Endodermal cell (in vitro differentiated cells): ENCODE measurements around the gene ME3. TPM values are rescaled to one million over a fixed set of nuclear protein-coding genes. Genes with fewer than 3 reads are reported as not detected.

Source experiments
- DNase-seq: peaks from one replicate; pipeline ENCODE4 v3.0.0-alpha.2; 2017
- H3K27ac ChIP-seq: 2 replicates; pipeline ENCODE4 v1.5.1; 2013; ENCODE audit warnings: mild to moderate bottlenecking, low read depth, low read length, moderate library complexity
- H3K27me3 ChIP-seq: 2 replicates; pipeline ENCODE4 v1.6.1; 2013; ENCODE audit warnings: mild to moderate bottlenecking, low read length, moderate library complexity; ENCODE audit not compliant: insufficient read depth, control insufficient read depth, poor library complexity, severe bottlenecking
- H3K36me3 ChIP-seq: 2 replicates; pipeline ENCODE4 v1.7.0; 2013; ENCODE audit warnings: mild to moderate bottlenecking, low read length, moderate library complexity; ENCODE audit not compliant: control insufficient read depth, insufficient read depth
- H3K4me1 ChIP-seq: one replicate; pipeline ENCODE4 v1.7.0; 2013; ENCODE audit warnings: low read length; ENCODE audit not compliant: control insufficient read depth, insufficient read depth
- H3K4me3 ChIP-seq: 2 replicates; pipeline ENCODE4 v1.5.1; 2013; ENCODE audit warnings: mild to moderate bottlenecking, low read length, moderate library complexity
- H3K9ac ChIP-seq: 2 replicates; pipeline ENCODE4 v1.6.1; 2013; ENCODE audit warnings: mild to moderate bottlenecking, low read length, moderate library complexity; ENCODE audit not compliant: poor library complexity, severe bottlenecking; ENCODE audit errors: extremely low read depth
- H3K9me3 ChIP-seq: 2 replicates; pipeline ENCODE4 v1.6.1; 2013; ENCODE audit warnings: mild to moderate bottlenecking, low read length, moderate library complexity; ENCODE audit not compliant: control insufficient read depth
- H3K27ac Mint-ChIP-seq: 2 replicates; pipeline ENCODE4 v1.8.0; 2020; ENCODE audit warnings: mixed read lengths
- H3K27me3 Mint-ChIP-seq: 2 replicates; pipeline ENCODE4 v1.8.0; 2021; ENCODE audit warnings: mild to moderate bottlenecking, mixed read lengths; ENCODE audit not compliant: insufficient read depth
- H3K36me3 Mint-ChIP-seq: 2 replicates; pipeline ENCODE4 v1.8.0; 2020; ENCODE audit warnings: low read depth, mixed read lengths
- H3K4me1 Mint-ChIP-seq: 2 replicates; pipeline ENCODE4 v1.8.0; 2020; ENCODE audit warnings: mixed read lengths
- H3K4me3 Mint-ChIP-seq: 2 replicates; pipeline ENCODE4 v1.8.0; 2020; ENCODE audit warnings: mild to moderate bottlenecking, moderate library complexity, mixed read lengths
- H3K9me3 Mint-ChIP-seq: 2 replicates; pipeline ENCODE4 v1.8.0; 2020; ENCODE audit warnings: mild to moderate bottlenecking, mixed read lengths
- WGBS, 2 experiments: methylation state at CpG; one replicate each; pipeline versions ENCODE4 v1.1.5 to v1.1.7; 2013; ENCODE audit warnings: missing lambda C conversion rate in 2 of 2, mixed read lengths in 1 of 2; ENCODE audit not compliant: insufficient coverage in 1 of 2, insufficient read length in 1 of 2; 5-methylcytosine and 5-hydroxymethylcytosine counted together
- total RNA-seq, 2 donors: library from RNA; stranded (reverse); fragmentation: NEBNext Ultra II Directional in 1 of 2; extraction: Animal tissue kit (Norgen Biotek cat#: 25700) in 1 of 2; gene quantifications; 2 replicates in 1 of 2; 3 replicates in 1 of 2; pipeline ENCODE4 v1.2.1, GENCODE V29; 2021
- TF ChIP-seq, protein P1 (sequence below): fragments of 200-600 bp; sonication (generic); conservative IDR thresholded peaks from 2 replicates; pipeline ENCODE4 v1.5.0; 2021; ENCODE audit warnings: antibody characterized with exemption, mild to moderate bottlenecking

Gene ME3
- total RNA-seq, 2 donors from 2014 or later: 1.2 to 1.3 TPM

DNA sequence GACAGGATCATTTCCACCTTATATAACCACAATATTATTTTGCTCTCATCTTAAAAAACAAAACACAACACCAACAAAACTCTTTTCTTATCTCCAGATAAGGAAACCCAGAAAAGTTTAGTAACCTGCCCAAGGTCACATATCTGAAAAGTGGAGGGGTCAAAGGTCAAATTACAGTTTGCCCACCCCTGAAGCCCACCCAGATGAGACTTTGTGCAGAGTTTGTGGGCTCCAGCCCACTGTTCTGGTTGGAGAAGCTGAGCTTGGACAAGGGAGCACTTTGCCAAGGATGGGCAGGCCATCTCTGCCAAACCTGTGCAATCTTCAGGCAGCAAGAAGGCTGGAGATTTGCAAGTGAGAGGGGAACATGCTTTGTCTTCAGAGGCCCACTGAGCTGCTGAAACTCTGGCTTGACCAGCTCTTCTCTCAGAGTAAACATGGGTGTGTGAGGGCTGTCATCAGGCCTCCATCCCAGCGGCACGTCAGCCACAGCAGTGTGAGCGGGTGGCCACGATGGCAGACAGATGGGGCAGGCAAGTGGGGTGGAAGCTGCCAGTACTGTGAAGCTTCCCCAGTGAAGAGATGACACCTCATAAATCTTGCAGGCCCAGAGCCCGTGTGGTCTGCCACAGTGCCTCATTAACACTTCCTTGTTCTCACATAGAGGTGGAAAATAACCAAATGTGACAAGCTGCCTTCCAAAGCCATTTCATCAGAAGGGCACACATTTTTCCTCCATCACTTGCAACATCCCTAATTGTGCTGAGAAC lies 186.0 kb downstream of the ME3 start:
- TF ChIP-seq, protein P1, sequence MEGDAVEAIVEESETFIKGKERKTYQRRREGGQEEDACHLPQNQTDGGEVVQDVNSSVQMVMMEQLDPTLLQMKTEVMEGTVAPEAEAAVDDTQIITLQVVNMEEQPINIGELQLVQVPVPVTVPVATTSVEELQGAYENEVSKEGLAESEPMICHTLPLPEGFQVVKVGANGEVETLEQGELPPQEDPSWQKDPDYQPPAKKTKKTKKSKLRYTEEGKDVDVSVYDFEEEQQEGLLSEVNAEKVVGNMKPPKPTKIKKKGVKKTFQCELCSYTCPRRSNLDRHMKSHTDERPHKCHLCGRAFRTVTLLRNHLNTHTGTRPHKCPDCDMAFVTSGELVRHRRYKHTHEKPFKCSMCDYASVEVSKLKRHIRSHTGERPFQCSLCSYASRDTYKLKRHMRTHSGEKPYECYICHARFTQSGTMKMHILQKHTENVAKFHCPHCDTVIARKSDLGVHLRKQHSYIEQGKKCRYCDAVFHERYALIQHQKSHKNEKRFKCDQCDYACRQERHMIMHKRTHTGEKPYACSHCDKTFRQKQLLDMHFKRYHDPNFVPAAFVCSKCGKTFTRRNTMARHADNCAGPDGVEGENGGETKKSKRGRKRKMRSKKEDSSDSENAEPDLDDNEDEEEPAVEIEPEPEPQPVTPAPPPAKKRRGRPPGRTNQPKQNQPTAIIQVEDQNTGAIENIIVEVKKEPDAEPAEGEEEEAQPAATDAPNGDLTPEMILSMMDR: no peak
- 85 to 94% methylated on average over 5 of the region's 5 CpGs for WGBS, 2 experiments

GRCh38 chr11:86484795-86485166 lies 187.6 kb downstream of the ME3 start:
- peaks cover 17% of the 10 kb centered on the region for H3K36me3 Mint-ChIP-seq
- Histone ChIP-seq H3K9me3 (no peaks in the 10 kb centered on the region), H3K27me3 (no peaks in the 10 kb centered on the region), H3K4me1 (no peaks in the 10 kb centered on the region), H3K36me3 (peaks cover 18% of the 10 kb centered on the region), H3K9ac (no peak overlapping the region), H3K27ac (no peak overlapping the region), H3K4me3 (no peak overlapping the region)
- no peak overlapping the region for H3K27ac Mint-ChIP-seq
- no peaks in the 10 kb centered on the region for H3K27me3 Mint-ChIP-seq
- WGBS, 2 experiments: 50% methylated on average over 1 of the region's 1 CpG; no CpG with 5 or more reads in 1 of the 2 experiments
- no peaks in the 10 kb centered on the region for H3K9me3 Mint-ChIP-seq
- H3K4me1 Mint-ChIP-seq: peaks cover 1% of the 10 kb centered on the region
- TF ChIP-seq, protein P1: no peak
- no peak for DNase-seq
- no peak overlapping the region for H3K4me3 Mint-ChIP-seq

More for the DNA sequence above, 186.0 kb downstream of the ME3 start:
- DNase-seq: no peak
- Mint-ChIP-seq H3K27ac (no peak overlapping the region), H3K9me3 (no peaks in the 10 kb centered on the region), H3K36me3 (peaks cover 24% of the 10 kb centered on the region), H3K27me3 (no peaks in the 10 kb centered on the region), H3K4me1 (peaks cover 4% of the 10 kb centered on the region), H3K4me3 (no peak overlapping the region)
- H3K36me3 ChIP-seq: peaks cover 22% of the 10 kb centered on the region
- H3K4me1 ChIP-seq: no peaks in the 10 kb centered on the region
- H3K4me3 ChIP-seq: no peak overlapping the region
- H3K27me3 ChIP-seq: no peaks in the 10 kb centered on the region
- H3K9ac ChIP-seq: no peak overlapping the region
- H3K27ac ChIP-seq: no peak overlapping the region
- no peaks in the 10 kb centered on the region for H3K9me3 ChIP-seq

DNA sequence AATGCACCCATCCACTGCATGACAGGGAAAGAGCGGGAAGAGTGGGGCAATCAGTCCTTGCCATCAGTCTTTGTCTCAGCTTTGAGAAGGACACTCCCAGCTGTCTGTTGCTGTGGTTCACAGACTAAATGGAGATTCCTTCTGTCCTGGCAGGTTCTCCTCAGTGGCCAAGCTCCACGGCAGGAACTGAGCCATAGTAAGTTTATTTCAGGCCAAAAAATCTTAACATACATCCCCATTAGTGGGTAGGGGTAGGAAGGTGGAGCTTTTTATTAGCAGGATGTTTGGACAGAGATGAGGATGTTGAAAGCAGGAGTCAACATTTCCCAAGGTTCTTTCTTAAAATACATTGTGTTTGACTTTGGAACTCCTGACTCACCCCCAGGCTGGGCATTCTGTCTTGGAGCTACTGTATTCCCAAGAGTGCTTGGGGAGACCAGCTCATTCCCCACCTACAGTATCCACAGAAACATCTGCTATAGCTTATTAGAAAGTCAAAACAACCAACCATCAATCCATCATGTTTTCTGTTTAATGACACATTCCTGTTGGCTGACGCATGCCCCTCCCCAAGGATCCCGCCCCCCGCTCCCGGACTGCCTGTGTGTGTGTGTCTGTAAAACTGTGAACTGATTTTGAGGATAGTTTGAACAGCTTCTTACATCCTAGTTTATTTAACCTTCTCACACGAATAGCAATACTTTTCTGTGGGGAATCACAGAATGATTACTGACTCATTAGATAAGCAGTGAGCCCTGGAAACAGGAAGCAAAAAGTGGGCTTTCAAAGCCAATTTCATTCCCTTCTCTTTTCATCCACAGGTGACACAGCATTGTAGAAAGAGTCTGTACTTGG lies 188.2 kb downstream of the ME3 start:
- peaks cover 15% of the 10 kb centered on the region for H3K36me3 Mint-ChIP-seq
- no peak for DNase-seq
- H3K4me3 Mint-ChIP-seq: no peak overlapping the region
- Histone ChIP-seq H3K4me1 (no peaks in the 10 kb centered on the region), H3K4me3 (no peak overlapping the region), H3K27ac (peak overlapping the region; percentile 50), H3K9ac (no peak overlapping the region), H3K9me3 (no peaks in the 10 kb centered on the region), H3K27me3 (no peaks in the 10 kb centered on the region), H3K36me3 (peaks cover 12% of the 10 kb centered on the region)
- WGBS, 2 experiments: 75 to 91% methylated on average over 2 to 7 of the region's 7 CpGs
- peaks cover 1% of the 10 kb centered on the region for H3K4me1 Mint-ChIP-seq
- H3K27ac Mint-ChIP-seq: no peak overlapping the region
- TF ChIP-seq, protein P1: no peak
- H3K27me3 Mint-ChIP-seq: no peaks in the 10 kb centered on the region
- H3K9me3 Mint-ChIP-seq: no peaks in the 10 kb centered on the region
